G401.6 (cell line): Measurements from ENCODE around the gene RSPH6A.
A peak's percentile ranks its signal among the peaks of the same experiment; 100 is the strongest.

Source experiments
- FAIRE-seq: peaks from 2 replicates; lab custom pipeline; 2012; peaks lifted over from hg19 to GRCh38; lab: Jason Lieb, UNC

Gene RSPH6A

DNA sequence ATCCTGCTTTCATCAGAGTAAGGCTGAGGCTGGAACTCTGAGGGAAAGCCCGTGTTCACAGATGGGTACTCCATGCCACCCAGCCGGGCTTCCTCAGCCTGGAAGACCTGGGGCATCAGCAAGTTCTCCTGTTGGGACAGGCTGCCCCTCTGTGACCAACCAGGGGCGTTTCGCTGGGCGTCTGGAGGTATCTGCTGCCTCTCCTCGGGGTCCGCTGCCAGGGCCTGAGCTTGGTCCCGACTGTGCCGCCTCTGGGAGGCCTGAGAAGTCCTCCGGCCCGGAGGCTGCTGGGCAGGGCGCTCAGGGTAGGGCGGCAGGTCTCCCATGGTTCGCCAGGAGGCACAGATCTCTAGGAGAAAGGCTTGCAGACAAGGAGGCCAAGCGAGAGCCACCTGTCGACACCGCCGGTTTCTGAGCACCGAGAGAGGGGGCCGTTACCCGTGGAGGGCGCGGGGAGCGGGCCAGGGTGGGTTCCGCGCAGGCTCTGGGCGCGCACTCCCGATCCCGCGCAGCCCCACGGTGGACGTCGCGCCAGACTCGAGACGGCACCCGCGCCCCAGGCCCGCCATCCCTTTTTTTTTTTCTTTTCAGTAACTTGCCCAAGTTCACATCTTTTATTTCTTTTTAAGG is at the start of gene RSPH6A:
TSS of gene RSPH6A (minus strand) at position 458 of the 630 bp plus-strand sequence. CDS start at position 326, 132 bp downstream.
- FAIRE-seq: no peak

DNA sequence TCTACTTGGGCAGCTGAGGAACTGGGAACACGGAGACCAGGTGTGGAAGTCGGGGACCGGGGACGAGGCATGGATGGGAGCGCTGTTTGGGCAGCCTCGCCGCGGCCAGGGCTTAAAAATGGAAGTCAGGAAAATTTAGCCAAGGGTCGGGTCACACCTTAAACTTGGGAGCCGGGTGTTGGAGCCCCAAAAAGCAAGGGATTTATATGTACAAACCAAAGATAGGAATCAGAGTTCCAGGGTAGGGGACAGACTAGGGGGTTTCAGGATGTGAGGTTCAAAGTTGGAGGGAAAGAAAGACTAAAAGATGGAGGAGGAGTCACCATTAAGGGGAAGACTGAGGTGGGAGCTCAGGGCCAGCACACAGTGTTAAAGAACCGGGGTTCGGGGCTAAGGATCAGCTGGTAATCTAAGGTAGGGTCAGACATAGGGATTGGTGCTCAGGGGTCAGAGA is 49.5 kb upstream of the RSPH6A start:
- no peak for FAIRE-seq

DNA sequence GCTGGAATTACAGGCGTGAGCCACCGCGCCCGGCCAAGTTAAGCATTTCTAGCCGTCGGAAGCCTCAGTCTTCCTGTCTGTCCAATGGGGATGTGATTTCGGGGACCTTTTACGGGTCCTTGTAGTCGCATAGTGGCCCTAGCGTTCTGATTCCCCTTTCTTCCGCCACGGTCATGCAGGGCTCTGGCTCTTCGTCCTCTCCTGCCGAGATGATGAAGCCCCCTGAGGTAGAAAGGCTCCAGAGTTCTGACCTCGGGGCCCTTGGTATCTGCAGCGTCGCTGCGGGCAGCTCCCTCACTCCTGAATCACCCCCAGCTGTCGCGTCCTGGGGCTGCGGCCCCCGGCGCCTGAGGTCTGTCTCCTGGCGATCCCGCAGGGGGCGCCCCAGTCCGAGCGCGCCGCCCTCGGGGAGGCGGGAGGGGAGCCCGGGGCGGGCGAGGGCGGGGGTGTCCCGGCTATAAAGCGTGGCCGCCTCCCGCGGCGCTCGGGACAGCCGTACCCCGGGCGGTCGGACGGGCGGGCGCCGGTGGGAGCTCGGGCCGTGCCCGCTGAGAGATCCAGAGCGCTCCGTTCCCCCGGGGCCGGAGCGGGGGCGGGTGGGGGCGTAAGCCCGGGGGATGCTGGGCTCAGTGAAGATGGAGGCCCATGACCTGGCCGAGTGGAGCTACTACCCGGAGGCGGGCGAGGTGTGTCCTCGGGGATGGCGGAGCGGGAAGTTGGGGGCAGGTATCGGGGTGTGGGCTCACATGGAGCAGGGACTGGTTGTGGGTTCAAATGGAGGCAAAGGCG is 48.9 kb upstream of the RSPH6A start, which contains the start of gene FOXA3:
TSS of gene FOXA3 (plus strand) at position 487 of the 789 bp plus-strand sequence. CDS start at position 618, 131 bp downstream.
- FAIRE-seq: no peak

DNA sequence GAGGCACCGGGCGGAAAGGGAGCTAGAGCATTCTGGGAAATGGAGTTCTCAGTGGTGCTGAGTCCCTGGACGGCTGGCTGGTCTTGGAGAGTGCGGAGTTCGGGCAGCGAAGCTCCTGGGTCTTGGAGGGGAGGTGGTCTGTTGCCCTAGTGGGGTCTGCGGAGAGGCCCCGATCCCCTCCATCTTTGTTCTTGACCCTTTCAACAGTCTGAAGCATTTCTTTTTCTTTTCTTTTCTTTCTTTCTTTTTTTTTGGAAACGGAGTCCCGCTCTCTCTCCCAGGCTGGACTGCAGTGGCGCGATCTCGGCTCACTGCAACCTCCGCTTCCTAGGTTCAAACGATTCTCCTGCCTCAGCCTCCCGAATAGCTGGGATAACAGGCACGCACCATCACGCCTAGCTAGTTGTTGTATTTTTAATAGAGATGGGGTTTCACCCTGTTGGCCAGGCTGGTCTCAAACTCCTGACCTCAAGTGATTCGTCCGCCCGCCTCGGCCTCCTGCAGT is 48.3 kb upstream of the RSPH6A start:
- no peak for FAIRE-seq

DNA sequence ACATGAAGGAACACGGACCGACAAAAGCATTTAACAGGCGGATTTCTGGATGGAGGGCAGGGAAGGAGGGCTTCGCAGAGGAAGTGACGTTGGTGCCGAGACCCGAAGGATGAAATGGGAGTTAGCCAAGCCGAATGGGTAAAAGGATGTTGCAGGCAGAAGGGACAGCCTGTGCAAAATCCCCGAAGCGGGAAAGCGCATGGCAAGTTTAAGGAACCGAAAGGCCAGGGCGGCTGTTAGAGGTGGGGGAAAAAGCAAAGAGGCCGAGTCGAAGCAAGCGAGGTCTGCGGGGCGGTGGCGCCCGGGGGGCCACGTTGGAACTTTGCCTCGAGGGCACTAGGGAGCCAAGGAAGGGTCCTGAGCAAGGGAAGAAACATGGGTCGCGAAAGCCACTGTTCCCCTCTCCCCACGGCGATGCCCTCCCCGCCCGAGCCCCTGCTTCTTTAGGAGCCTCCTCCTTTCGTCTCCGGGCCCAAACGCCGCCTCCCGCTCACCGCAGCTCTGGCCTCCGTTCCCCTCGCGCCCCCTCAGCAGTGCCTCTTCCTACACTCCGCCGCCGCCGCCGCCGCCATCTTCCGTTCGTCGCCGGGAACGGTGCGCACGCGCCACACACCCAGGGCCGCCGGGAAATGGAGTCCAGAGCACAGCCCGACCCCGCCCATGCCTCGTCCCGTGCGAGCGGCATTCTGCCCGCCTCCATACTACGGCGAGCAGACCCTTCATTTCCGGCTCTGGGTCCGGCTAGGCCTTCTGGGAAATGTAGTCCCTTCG is 47.6 kb upstream of the RSPH6A start, which contains the start of gene SYMPK:
TSS of gene SYMPK (minus strand) at position 584 of the 771 bp plus-strand sequence. CDS start 8,652 bp downstream, outside the sequence.
- FAIRE-seq: peak; percentile 98

DNA sequence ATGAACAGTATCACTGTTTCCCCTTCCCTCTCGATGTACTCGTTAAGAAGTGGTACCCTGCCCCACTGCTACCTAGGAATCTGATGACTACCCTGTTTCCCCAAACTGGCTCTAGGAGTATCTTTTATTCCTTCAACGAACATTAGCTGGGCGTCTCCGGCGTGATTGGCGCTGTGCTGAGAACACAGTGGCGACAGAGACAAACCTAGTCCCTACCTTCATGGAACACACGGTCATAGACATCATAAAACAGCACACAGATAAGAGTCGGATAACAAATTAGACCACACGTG is 47.1 kb upstream of the RSPH6A start:
- FAIRE-seq: peak; percentile 82

DNA sequence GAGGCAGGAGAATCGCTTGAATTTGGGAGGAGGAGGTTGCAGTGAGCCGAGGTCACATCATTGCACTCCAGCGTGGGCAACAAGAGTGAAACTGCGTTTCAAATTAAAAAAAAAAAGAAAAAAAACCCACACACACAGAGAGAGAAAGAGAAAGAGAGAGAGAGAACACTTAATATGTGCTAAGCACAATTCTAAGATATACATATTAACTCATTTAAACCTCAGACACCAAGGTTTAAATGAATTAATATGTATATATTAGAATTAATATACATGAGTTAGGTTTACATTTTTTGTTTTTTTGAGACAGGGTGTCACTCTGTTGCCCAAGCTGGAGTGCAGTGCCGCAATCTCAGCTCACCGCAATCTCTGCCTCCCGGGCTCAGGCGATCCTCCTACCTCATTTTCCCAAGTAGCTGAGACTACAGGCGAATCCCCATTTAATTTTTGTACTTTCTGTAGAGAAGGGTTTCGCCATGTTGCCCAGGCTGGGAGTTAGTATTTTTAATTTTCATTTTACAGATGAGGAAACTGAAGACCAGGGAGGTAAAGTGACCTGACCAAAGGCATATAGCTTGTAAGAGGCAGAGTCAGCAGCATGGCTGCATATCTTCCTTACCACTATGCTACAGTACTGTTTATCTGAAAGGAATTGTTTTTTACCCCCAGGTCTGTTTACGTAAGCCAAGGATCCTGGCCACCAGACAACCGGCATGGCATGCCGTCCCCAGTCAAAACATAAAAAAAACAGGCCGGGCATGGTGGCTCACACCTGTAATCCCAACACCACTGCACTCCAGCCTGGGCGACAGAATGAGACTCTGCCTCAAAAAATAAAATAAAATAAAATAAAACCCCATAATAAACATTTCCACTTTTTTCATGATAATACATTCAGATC is 45.5 kb upstream of the RSPH6A start:
- FAIRE-seq: no peak

DNA sequence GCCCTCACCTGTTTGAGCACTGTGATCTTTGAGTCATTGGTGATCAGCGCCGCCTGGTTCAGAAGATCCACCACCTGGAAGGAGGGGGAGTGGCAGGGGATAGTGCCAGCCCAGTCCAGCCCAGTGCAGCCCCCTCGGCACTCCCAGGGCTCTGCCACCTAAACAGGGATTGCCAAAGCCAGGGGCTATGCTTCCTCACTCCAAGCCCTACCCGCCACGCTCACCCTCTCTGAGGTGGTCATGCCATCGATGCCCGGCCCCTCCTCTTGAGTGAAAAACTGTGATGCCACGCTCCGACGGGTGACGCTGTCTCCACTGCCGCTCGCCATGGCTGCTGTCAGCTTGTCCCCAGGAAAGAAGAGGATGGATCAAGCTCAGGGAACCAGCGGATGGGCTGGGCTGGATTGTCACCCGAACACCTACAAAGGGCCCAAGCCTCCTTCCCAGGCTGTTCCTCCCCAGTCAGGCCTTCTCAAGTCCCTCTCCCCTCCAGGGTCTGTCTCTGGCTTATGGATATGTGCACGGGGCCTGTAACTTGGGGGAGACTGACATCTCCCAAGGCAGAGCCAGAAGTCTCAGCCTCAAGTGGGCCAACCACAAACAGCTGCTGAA is 39.2 kb upstream of the RSPH6A start:
- FAIRE-seq: no peak

DNA sequence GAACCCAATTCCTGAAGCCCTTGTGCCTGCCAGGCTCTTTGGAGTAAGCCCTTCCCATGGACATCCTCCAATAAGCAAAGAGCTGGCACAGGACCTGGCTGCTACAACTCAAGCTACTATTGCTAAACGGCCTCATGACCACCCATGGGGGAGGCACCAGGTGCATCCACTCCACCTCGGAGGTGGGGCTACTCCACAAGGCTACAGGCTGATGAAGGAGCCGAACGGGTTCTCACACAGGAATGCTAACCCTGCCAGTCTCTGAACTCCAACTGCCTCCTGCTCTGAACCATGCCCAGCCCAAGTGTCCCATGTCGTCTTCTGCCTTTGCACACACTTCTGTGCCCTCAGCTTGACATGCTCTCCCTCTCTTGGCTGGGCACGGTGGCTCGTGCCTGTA is 37.9 kb upstream of the RSPH6A start:
- FAIRE-seq: no peak

DNA sequence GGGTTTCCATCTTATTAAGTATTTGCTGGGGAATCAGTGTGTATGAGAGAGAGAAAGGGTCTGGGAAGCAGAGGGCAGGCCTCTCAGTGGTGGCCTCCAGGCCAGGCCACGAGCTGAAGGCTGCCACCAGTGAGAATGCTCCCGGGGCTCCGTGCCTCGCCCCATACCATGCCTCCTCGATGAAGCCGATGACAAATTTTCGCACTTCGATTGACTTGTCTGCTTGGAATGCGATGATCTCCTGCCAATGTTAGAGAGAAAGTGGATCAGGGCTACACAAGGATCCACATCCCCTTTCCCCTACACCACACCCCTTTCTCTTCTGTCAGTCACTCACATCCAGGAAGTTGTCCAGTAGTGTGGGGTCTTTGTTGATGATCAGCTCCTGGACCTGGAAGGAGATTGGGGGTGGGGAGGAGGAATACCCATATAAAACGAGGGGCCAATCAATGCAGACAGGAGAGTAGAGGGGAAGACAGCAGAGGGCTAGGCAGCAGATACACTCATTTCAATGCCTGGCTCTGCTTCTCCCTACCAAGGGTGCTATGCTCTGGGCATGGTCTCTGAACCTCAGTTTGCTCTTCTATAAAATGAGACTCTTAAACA is 37.1 kb upstream of the RSPH6A start:
- FAIRE-seq: no peak

DNA sequence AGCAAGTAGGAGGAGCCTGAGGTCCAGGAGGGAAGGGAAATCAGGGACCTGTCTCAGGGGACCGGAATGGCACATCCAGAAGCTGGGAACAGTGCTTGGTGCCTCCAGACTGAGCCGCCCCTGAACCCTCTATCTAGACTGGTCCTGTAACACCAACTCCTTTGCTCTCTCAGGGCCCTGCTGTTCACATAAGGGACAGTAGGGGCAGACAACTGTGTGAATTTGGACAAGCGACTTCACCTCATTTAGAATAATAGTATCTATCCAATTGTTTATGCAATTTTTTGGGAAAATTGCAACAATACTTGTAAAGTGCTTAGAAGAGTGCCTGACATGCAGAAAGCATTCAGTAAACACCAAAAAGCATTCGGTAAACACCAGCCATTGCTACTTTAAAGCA is 33.8 kb upstream of the RSPH6A start:
- no peak for FAIRE-seq

DNA sequence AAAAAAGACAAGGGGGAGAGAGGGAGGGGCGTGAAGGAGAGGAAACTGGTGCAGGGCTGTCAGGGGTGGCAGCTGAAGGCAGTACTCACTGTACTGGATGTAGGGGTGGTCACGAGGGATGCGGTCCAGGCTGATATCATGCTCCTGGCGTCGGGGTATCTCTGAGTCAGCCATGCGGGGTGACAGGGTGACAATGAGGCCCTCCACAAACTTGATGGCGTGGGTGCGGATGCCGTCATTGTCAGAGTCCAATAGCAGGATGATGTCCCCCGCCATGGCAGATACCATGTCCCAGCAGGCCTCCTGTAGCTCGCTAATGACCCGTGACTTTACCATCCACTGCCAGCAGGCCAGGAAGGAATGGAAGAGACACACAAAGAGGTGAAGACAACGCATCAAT is 32.6 kb upstream of the RSPH6A start:
- FAIRE-seq: no peak

DNA sequence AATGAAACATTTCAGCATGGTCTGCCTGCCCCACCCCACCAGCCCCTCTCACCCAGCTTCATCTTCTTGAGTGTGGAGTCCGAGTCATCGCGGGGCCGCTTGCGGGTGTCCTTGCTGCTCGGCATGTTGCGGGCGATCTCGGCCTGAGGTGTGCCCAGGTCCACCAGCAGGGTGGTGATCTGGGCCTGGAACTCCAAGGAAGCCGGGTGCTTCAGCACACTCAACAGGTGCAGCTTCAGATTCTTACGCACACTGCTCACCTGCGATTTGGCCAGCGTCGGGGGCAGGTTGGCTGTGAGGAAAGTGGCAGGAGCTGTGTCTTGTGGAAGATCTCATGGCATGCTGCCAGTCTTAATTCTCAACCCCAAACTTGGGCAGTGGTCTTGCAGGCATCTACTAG is 27.1 kb upstream of the RSPH6A start:
- FAIRE-seq: no peak

DNA sequence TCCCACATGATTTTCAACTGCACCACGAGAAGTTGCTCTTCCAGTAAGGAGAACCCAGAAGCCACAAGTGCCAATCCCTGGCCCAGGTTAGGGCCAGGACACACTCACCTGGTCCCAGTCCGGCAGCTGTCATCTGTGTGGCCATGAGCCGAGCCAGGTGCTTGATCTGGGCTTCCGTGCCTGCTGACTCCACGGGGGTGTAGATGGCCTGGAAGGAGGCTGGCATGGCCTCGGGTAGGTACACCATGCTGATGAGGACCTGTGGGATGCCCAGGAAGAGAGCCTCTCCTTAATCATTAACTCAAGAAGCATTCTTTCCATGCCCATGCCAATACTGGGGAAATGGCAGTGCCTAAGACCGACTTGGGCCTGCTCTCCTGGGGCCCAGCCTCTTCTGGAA is 19.9 kb upstream of the RSPH6A start:
- FAIRE-seq: no peak

DNA sequence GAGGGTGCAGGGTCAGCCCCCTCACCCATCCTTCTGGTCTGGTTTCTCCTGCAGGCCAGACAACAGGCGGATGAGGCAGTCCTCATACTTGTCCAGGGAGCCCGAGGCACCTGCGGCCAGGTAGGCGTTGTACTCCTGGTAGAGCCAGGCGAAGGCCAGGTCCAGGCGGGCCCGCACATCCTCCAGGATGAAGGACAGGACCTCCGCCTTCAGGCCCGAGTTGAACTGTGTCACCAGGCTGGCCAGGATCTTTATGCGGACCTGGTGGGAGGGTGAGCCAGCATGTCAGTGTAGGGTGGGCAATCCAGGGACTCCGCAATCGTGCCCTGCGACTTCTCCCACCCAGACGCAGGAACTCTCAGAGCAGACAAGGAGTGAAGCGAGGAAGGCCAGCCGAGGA is 13.8 kb upstream of the RSPH6A start:
- FAIRE-seq: no peak

DNA sequence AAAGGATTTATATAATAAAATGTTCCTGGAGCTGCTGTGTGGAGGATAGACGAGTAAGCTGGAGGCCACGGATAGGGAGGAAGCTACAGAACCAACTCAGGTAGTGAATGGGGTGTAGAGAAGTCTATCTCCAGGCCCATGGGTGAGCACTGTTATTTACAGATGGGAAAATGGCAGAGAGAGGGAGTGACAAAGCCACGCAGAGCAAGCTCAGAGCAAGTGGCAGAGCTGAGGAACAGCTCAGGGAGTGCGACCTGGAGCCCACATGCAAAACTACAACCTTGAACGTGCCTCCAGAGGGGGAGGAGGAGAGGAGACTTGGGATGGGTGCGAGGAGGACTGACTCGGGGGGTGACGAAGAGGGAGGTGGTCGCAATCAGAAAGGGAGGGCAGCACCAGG is 13.4 kb upstream of the RSPH6A start:
- FAIRE-seq: no peak

DNA sequence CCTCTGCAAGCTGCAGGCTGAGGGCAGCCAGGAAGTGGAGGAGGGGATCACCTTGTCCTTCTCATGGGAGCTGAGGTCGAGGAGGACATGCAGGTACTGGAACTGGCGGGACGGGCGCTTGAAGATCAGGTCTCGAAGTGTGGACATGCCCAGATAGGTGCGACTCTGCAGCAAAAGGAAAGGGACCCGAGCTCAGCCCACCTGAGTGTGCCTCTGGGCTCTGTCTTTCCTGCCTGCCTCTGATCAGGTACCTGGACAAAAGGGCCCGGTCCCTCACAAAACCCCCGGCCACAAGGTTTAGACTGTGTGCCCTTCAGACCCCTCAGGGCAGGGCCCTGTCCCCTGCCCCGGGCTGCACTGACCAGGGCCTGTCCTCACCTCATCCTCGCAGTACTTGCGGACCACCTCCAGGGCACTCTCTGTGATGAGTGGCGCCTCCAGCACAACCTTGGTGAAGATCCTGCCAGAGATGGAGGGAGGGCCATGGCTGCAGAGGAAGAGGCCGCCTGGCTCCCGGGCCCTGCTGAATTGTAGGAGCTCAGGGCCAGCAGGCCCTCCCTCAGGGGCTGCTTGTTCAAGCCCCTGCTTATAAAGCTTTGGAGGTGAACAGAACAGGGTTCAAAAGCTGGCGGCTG is 12.5 kb upstream of the RSPH6A start:
- FAIRE-seq: no peak

DNA sequence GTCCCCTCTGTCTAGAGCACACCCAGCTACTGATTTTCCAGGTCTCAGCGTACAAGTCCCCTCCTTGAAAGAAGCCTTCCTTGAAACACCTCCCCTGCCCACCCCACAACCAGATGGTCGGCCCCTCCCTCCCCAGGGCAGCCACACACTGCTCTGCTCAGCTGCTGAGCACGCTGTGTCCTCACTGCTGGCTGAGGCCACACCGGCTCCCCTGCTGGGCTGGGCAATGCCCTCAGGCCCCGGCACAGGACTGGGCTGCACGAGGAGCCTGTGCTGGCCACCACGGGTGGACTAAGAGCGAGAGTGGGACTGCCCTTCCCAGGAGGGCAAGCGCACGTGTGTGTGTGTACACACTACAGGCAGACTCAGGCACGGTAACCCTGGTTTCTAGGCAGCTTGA is 11.8 kb upstream of the RSPH6A start:
- FAIRE-seq: no peak

DNA sequence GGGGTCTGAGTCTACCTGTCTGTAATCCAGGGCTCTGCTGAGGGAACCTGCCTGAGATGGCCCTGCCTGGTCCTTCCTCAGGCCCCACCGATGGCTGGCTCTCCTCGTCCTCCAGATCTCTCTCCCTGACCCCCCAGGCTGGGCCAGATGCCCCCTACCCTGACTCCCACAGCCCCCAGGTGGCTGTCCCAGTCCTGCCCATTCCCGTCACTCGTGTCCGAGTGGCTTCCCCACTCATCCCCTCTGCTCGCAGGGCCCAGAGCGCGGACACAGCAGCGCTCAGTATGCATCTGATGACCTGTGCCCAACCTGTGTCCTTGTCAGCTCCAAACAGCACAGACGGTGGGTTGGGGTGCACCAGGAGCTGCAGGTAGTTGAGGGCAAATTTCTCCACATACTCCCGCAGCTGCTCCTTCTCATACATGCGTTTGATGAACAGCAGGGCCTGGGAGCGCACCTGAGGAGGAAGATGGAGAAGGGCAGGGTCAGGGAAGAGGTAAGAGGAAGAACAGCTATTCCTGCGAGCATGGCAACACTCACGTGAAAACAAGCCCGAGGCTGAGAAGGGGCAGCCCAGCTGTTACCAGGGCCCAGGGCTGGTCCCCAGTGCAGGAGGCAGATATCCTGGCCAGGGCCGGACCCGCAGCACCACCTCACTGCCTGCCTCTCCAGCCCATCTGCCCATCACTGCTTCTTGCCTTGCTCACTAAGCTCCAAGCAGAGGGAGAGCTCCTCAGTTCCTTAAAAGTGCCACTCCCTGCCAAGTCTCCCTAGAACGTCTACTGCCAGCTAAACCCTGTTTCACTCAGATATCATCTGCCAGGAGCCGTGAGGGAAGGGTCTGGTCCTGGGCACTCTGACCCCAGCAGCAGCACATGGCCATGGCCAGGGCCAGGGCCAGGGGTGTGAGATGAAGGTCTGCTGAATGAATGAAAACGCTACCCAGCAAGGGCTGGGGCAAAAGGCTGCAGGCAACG is 11.1 kb upstream of the RSPH6A start:
- no peak for FAIRE-seq
